Hematopoietic multipotent progenitor cell treated with erythropoietin and hydrocortisone succinate and interleukin-3 and kit ligand, for 8 days (in vitro differentiated cells): ENCODE measurements around the gene TBXT.
"Not testable (repeated sequence)": the region's sequence is repeated elsewhere in the genome, so short reads cannot be mapped to it uniquely, and the experiment has no call there.

Source experiments
- DNase-seq: peaks from one replicate; pipeline ENCODE4 v3.0.0-alpha.2; 2015

The TBXT gene

GRCh38 chr6:166169549-166170421, 2.1 kb upstream of the TBXT start:
- DNase-seq: no peak

DNA sequence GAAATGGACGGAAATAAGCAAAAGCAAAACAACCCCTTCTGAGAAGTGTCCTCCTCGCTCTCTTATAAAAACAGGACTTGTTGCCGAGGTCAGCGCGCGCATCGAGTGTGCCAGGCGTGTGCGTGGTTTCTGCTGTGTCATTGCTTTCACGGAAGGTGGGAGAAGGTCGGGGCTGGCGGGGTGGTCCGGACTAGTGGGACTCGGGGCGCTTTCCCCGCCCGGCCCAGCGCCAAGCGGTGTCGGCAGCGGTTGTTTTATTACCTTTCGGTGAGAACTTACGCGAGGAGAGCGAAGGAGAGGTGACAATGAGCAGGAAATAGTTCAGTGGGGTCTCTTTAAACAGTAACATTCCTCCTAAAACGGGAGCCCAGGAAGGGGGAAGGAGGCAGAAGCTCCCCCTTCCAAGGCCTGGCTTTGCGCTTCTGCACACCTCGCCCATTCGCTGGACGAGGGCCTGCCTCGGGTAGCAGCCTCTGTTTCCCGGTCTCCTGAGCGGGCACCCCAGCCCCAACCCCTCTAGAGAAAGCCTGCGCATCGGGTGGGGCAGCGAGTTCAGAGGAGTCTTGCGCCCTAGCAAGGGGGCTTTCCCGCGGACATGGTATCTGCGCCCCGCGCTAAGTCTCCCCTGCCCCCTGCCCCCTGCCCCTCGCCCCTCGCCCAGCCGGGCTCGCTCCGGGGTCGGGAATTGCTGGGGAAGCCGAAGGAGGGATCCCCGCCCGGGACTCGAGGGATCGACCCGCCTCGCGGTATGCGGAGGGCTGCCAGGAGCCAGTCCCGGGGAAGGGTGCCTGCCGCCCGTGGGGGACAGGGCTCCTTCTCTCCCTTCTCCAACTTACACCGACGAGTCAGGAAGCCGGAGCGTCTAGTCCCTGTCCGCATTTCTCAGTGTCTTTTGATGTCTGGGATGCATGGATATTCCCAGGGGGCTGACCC, 1.2 kb upstream of the TBXT start:
- no peak for DNase-seq

DNA sequence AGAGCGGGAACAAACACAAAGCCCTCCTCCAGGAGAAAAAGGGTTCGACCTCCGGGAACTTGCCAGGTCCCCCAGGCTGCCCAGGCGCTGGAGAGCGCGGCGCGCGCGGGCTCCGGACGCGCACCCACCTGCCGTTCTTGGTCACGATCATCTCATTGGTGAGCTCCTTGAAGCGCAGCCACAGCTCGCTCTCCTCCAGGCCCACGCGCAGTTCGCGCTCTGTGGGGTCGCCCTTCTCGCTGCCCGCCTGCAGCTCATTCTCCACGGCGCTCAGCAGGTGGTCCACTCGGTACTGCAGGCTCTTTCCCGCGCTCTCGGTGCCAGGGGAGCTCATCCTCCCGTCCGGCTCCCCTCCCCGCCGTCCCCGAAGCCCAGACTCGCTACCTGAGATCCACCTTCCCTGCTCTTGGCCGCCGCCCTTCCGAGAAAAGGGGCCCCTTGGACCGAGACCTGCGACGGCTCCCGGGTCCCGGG, 356 bp downstream of the TBXT start:
- no peak for DNase-seq

DNA sequence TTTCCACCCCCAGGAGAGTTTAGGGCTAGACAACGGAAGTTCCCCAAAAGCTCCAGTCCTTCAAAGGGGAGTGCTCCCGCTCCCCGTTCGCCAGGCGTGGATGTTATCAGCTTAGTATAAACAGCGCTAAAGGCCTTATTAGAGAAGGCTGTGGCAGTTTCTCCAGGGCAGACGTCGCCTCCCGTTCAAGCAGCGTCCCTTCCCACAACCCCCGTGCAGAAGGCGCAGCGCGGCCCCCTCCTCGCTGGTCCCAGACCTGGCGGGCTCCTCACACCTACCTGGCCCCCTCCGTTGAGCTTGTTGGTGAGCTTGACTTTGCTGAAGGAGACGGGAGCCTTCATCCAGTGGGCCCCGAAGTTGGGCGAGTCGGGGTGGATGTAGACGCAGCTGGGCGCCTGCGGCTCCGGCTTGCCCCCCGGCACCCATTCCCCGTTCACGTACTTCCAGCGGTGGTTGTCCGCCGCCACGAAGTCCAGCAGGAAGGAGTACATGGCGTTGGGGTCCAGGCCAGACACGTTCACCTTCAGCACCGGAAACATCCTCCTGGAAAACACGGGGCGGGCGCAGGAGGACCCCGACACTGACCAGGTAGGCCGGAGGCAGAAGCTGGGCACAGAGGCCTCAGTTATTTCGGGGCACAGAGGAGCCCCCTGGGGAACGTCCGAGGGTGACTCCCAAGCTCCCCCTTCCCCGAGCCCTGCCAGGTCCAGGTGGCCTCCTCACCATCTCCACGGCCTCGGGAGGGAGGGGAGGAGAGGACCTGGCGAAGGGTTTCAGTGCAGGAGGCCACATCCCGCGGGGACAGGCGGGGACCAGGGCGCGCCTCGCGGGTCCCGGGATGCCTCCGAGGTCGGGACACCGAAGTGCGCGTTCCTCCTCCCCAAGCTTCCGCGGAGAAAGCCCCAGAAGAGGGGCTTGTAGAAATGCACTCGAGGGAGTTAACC, 1.1 kb downstream of the TBXT start:
- no peak for DNase-seq

DNA sequence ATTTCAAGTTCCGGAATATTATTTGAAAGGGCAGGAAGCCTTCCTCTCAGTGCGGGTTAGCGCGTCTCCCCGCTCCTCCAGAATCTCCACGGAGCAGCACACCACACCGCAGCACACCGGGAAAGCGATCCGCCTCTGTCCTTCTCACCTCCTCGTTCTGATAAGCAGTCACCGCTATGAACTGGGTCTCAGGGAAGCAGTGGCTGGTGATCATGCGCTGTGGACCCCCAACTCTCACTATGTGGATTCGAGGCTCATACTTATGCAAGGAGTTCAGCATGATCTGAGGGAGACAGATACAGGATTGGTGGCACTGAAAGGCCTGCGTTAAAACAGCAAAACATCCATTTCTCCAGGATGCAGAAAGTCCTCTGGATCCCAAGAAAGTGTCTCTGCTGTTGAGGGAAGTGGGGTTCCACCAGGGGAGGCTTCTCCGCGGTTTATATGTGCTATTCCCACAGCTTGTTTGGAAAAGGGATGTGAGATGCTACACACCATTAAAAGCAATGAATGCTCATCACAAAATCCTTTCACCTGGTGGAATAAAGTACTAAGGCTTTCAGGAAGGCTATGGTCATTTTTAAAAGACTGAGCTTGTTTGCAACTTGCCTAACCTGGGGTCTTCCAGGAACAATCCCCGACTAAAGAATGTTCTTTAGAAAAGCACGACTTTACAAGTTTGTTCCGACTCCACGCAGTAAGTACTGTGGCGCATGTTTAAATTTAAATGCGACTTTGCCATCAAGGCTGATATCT, 1.9 kb downstream of the TBXT start:
- no peak for DNase-seq

DNA sequence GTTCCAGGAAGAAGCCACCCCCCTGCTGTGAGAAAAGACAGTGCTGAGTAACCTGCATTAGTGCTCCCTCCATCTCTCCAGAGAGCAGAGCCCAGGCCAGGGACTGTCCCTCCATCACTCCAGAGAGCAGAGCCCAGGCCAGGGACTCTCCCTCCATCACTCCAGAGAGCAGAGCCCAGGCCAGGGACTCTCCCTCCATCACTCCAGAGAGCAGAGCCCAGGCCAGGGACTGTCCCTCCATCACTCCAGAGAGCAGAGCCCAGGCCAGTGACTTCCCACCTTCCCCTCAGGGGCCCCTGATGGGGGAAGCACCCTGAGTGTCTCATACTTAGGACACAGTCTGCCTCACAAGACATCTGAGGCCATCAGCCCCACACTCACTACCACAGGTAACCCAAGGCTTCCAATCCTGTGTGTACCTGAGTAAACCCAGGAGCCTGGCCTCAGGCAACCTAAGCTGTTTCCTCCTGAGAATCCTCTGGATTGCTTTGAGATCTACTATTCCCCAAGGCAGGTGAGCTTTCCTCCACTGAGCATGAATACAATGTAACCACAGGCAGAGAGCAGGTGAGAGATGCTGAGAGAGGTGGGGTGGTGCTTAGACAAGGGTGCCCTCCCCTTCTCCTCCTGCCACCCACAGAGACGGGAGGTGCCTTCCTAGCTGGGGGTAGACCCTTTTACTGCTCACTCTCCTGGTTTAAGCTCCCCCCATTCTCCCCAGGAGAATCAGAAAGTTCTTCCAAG, 4.9 kb downstream of the TBXT start:
- no peak for DNase-seq

DNA sequence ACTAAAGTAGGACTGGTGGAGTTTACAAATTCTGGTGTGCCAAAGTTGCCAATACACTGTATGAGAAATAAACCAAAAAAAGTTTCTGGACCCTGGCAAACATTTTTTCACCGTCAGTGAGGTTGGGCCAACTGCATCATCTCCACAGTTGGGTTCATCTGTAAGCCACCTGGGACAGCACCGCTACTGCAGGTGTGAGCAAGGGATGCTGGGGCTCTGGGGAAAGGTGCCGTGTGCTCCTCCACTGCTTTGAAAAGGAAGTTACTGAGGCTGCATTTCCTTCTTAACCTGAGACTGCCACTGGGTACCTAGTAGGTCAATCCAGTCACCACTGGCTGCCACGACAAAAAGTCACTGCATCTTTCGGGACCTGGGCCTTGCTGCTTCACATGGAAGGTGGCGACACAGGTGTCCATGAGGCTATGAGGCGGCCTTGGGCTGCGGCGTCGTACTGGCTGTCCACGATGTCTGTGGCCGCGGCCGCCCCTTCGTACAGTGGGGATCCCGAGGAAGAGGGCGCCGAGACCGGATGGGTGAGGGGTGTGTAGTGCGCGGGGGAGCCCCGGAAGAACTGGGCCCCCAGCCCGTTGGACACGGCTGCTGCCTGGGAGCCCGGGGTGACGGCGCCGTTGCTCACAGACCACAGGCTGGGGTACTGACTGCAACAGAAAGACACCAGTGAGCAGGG, 9.6 kb downstream of the TBXT start:
- DNase-seq: no peak

GRCh38 chr6:166156942-166157341, 10.7 kb downstream of the TBXT start:
- no peak for DNase-seq

DNA sequence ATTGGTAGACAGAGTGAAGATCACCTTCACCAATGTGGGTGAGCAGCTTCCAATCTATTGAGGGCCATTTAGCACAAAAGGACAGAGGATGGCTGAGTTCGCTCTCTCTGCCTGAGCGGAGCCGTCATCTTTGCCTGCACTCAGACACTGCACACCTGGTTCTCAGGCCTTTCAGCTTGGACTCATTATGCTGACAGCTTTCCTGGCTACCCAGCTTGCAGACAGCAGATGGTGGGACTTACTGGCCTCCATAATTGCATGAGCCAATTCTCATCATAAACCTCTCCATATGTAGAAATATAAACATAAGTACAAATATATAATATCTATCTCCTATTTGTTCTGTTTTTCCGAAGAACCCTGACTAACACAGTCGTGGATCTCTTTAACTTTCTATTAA, 13.7 kb downstream of the TBXT start:
- DNase-seq: no peak

GRCh38 chr6:166152660-166153059, 15.0 kb downstream of the TBXT start:
- no peak for DNase-seq

GRCh38 chr6:166151798-166152197, 15.9 kb downstream of the TBXT start:
- no peak for DNase-seq

- DNase-seq: no peak
Measured at GRCh38 chr6:166145751-166146150, 21.9 kb downstream of the TBXT start.

DNA sequence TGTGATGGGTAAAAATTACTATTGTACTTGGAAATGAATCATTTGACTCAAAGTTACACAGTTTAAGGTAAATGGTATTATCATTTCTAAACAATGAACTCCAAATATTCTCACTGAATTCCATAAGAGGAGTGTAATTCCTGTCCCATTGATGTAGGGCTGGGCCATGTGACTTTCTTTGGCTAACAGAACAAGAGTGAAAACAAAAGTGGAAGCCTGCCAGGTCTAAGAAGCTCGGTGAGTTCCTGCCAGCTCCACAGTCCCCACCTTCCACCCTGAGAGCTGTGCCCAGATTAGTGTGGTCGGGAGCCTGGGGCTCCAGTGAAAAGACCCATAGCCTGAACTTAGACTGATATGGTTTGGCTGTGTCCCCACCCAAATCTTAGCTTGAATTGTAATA, 24.6 kb downstream of the TBXT start:
- no peak for DNase-seq

DNA sequence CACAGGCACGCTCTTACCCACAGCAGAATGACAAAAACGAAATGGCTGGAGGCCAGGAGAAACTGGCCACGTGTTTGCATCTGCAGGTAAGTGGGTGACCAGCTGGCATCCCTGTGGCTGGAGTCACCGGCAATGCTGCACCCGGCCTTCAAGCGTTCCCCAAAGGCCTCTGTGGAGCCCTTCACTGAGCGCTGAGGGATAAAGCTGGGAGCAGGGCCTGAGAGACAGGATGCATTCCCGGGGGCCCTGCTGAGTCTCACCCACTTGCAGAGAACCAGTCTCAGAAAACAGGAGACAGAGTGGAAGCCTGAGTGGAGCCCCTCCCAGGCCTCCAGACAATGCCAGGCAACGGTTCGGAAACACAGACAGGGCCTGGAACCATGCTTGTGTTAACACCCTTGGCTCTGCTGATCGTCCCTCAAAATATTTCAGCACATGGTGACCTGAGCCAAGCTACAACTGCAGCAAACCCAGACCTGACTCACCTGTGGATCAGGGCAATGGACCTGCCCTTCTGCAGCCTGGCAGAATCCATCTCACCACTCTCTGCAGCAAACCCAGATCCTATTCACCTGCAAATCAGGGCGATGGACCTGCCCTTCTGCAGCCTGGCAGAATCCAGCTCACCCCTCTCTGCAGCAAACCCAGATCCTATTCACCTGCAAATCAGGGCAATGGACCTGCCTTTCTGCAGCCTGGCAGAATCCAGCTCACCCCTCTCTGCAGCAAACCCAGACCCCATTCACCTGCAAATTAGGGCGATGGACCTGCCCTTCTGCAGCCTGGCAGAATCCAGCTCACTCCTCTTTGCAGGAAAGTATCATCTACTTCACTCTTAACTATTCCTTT, 39.8 kb downstream of the TBXT start:
- no peak for DNase-seq

DNA sequence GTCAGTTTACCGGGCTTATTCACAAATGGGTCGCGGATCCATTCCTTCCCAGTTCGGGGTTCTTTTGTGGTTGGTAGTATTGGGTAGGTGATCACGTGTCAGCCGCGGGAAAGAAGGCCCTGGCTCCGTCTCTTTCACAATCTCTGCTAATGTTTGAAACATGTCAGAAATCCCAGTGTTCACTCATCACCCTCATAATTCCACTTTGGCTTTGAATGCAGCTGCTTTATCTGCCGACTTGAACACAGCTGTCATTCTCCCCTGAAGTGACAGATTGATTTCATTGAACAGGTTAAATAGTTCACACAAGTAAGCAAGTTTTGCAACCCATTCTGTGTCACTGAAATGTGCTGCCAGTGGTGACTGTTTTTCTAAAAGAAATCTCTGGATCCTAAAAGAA, 44.5 kb downstream of the TBXT start:
- not testable (repeated sequence) for DNase-seq

GRCh38 chr6:166121726-166122125, 45.9 kb downstream of the TBXT start:
- no peak for DNase-seq

DNA sequence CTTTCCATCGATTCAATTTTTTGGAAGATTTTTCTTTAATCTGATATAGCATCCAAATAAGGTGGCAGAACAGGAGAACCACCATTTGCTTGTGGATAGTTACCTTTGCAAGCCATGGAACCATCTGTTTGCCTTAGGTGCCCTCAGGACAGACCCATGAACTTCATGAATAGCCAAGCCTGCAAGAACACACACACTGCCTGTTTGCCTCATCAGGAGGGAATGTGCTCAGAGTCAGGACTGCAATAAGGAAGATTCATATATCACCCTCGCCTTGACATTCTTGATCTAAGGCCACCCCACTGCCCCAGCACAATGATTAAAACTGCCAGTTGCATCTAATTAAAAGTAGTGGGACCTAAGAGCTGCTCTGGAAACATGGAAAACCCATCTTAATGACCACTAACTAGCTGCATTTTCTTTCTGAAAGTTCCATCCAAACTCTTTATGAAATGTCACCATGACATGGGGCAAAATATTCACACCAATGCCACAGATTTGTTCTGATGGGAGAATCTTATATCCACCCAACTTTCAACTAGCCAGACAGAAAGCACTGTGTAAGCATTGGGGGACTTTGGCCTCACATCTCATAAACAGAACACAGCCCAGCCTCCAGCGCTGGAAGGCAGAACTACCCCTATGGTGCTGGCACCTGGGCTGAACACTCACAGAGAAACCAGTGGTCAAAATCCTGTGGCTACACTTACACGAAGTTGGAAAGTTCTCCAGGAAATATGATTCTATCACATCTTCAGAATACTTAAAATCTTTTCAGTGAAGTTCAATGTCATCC, 48.3 kb downstream of the TBXT start:
- DNase-seq: no peak

DNA sequence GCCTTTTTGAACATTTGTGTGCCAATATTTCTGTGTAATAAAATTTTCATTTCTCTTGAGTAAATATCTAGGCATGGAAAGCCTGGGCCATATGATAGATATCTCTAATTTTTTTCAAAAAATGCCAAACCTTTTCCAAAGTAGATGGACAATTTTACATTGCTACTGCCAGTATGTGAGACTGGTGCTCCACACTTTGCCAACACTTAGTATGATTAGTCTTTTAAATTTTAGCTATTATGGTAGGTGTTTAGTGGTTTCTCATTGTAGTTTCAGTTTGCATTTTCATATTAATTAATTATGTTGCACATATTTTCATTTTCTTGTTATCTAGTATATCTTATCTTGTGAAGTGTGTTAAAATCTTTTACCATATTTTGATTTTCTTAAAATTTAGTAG, 52.0 kb downstream of the TBXT start:
- DNase-seq: no peak

DNA sequence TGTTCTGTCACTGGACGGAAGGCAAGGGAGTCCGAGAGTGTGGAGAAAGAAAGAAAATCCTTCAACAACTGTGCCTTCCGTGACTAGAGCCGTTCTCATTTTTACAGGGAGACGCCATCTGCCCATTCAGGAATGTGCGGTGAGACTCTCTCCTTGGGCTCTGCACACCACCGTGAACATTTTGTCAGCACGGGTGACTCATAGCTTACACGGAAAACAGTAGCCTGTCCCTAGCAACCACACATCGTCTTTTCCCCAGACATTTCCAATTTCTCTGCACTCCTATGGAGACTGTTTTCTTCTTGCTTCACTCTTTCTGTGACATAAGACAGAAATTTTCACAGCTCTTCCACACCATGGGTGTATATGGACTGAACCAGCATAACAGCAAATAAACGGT, 55.1 kb downstream of the TBXT start:
- DNase-seq: no peak
